Myocyte (in vitro differentiated cells): Measurements from ENCODE around the gene BRAF. TPM values are rescaled to one million over a fixed set of nuclear protein-coding genes. Genes with fewer than 3 reads are reported as not detected.
"Not testable (repeated sequence)": the region's sequence is repeated elsewhere in the genome, so short reads cannot be mapped to it uniquely, and the experiment has no call there.

Experiments used
- DNase-seq: peaks from one replicate; pipeline ENCODE4 v3.0.0-alpha.2; 2012; ENCODE audit warnings: low read depth
- total RNA-seq: library from RNA; depleted of rRNA; stranded (reverse); fragments of >200 nt; gene quantifications from 2 replicates; pipeline ENCODE4 v1.2.3, GENCODE V29; 2014

BRAF gene
- total RNA-seq, 1 donor from 2014 or later: 18.1 TPM

DNA sequence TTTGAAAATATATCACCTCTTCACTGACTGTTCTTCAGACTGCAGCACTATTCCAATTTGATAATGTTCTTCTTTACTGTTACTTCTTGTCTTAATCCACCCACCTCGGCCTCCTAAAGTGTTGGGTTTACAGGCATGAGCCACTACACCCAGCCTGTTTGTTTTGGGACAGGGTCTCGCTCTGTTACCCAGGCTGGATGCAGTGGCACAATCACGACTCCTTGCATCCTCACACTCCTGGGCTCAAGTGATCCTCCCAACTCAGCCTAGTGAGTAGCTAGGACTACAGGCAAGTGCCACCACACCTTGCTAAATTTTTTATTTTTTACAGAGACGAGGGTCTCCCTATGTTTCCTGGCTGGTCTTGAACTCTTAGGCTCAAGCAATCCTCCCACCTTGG lies 150.4 kb downstream of the BRAF start:
- no peak for DNase-seq

DNA sequence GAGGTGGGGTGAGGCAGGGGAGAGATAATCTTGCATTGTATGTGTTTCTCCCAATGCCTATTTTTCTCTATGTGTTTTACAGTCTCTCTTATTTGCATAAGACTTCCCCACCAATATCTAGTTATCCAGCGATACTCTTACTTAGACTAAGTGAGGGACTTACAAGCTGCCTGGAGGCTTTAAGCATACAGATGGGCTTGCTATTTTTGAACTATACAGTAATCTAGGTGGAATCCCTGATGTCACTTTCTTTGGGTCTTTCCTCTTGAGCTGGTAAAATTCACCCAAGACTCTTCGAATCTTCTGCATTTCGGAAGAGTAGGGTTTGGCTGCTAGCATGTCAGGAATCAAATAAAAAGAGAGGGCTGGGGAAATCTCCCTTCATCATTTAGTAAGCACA lies 151.6 kb downstream of the BRAF start:
- peak; percentile 45 for DNase-seq

DNA sequence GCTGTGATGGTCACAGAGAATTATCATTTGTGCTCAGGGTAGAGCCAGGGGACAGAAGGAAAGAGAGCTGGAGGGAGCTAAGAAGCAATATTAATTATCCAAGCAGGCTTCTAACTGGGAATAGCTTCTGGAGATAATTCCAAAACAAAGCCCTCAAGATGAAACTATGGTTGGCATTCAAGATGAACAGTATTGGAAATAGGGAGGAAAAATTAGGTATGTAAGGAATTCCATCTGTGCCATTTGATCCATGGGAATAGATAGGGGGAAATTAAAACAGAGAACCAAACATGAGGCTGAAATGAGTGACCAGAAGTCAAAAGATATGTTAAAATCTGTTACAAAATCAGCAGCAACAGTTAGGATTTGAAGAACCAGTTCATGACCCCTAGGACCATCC lies 152.9 kb downstream of the BRAF start:
- DNase-seq: no peak

DNA sequence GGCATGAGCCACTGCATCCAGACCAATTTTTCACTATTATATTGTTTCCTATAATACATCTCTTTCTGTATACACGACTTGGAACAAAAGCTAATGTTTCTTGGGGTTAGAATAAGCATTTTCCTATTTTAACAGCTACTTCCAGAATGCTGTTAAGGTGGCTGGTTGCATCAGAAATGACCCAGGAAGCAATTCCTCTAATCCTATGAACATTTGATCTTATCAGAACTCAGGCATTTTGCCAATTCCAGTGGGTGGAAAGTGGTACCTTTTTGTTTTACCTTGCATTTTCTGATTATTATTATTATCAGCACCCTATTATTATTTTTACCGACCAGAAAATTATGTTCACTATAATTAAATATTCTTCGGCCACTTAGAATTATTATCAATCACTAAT lies 154.9 kb downstream of the BRAF start:
- DNase-seq: no peak

DNA sequence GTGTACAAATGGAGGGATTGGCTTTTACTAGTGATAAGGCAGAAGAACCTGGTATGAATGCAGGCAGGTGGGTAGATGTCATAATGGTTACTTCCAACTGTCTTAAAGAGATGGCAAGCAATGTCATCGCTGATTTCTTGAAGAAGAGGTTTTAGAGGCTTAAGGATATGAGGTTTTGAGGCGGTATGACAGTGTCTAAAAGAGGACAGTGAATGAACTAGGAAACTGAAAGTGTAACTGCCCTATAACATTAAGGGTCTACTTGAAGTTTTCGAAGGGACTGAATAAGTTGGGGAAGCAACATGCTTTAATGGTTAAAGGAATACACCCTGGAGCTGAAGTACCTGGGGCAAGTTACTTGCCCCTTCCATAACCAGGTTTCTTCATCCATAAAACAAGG lies 157.3 kb downstream of the BRAF start:
- DNase-seq: no peak

DNA sequence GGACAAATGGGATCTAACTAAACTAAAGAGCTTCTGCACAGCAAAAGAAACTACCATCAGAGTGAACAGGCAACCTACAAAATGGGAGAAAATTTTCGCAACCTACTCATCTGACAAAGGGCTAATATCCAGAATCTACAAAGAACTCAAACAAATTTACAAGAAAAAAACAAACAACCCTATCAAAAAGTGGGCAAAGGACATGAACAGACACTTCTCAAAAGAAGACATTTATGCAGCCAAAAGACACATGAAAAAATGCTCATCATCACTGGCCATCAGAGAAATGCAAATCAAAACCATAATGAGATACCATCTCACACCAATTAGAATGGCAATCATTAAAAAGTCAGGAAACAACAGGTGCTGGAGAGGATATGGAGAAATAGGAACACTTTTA lies 159.3 kb downstream of the BRAF start:
- not testable (repeated sequence) for DNase-seq

DNA sequence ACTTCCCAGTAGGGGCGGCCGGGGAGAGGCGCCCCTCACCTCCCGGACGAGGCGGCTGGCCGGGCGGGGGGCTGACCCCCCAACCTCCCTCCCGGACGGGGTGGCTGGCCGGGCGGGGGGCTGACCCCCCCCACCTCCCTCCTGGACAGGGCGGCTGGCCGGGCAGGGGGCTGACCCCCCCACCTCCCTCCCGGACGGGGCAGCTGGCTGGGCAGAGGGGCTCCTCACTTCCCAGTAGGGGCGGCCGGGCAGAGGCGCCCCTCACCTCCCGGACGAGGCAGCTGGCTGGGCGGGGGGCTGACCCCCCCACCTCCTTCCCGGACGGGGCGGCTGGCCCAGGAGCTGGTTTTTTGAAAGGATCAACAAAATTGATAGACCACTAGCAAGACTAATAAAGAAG lies 161.6 kb downstream of the BRAF start:
- not testable (repeated sequence) for DNase-seq

DNA sequence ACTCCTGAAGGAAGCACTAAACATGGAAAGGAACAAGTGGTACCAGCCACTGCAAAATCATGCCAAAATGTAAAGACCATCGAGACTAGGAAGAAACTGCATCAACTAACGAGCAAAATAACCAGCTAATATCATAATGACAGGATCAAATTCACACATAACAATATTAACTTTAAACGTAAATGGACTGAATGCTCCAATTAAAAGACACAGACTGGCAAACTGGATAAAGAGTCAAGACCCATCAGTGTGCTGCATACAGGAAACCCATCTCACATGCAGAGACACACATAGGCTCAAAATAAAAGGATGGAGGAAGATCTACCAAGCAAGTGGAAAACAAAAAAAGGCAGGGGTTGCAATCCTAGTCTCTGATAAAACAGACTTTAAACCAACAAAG lies 163.4 kb downstream of the BRAF start:
- DNase-seq: not testable (repeated sequence)

DNA sequence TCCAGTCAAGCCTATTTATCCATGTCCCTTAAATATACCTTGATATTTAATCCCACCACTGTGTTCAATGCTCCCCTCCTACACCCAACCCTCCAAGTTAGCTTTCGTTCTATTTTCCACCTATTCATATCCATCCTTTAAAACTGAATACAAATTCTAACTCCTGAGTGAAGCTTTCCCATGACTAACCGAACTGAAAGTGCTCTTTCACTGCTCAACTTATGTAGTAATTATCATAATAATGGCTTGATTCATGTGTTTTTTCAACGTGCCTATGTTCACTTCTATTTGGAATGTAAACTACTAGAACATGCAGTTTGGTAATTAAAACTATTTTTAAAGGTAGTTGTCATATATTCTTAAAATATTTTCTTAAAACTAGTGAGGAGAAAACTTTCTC lies 170.2 kb downstream of the BRAF start:
- no peak for DNase-seq

DNA sequence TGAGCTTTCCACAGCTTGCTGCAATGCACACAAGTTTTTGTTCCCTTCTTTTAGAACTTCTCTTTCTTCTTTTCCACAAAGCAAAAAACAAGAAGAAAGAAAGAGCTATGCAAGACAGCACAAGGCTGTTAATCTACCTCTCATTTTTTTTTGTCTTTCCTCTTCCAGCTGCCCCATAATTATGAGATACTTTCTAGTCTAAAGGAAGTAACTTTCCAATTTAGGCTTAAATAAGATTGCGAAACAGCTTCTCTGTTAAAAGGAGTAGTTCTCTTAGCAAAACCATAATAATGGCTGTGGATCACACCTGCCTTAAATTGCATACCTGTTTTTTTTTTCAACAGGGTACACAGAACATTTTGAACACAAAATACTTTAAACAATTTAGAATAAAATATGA lies 172.2 kb downstream of the BRAF start:
- DNase-seq: no peak

DNA sequence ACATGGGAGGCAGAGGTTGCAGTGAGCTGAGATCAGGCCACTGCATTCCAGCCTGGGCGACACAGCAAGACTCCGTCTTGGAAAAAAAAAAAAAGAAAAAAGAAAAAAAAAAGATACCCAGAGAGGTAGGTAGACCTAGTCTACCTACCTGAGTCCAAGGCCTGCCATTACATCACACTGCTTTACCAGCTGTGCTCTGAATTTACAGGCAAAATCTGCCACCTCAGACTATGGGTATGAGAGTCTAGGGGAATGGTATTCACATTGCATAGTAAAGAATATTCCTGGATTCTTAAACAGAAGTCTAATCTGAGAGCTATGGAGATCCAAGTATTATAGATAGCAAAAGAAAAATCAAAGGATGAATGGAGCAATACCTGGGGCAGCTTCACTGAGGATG lies 178.0 kb downstream of the BRAF start:
- no peak for DNase-seq

DNA sequence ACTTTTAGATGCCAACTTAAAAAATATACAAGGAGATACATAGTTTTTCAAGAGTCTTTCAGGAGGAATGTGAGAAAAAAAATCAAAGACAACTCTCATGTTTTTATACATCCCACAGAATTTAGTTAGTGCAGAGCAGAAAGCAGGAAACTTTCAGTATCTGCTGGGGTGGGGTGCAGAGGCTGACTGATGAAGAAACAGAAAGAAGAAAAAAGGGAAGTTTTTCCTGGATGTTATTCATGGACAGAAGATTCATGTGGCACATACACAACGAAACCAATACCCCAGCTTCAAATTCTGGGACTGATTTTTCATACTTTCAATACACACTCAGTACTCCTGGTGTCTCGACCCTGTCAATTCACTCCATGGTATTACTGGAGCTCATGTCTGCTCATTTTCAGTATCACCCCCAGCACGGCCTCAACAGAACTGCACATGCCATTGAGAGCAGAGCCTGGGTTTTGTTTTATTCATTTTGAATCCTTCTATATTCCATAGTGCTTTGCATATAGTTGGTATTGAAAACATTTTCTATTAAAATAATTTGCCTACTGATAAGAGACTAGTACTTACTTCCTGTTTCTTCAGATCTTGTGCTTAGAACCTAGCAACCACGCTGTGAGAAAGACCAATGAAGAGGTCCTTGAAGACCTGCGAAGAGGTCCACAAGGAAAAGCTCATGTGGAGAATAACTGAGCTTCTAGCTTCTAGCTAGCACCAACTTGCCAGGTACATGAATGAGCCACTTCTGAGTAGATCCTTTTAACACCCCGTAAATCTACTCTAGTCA lies 179.3 kb downstream of the BRAF start:
- no peak for DNase-seq

DNA sequence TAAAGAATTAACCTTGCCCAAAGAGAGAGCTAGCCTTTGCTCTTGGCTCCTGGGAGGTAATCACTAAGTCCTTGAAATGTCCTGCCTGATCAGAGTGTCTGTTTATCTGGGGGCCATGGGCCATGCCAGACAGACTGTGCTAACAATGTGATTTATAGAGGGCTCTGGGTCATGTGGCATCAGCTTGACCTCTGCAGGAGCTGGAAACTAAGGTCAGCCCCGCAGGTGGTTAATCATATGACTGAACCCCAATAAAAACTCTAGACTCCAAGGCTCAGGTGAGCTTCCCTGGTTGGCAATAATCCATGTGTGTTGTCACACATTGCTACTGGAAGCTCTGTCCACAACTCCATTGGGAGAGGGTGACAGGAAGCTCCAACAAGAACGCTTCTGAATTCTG lies 180.7 kb downstream of the BRAF start:
- DNase-seq: no peak

DNA sequence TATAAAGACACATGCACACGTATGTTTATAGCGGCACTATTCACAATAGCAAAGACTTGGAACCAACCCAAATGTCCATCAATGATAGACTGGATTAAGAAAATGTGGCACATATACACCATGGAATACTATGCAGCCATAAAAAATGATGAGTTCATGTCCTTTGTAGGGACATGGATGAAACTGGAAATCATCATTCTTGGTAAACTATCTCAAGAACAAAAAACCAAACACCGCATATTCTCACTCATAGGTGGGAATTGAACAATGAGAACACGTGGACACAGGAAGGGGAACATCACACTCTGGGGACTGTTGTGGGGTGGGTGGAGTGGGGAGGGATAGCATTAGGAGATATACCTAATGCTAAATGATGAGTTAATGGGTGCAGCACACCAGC lies 181.5 kb downstream of the BRAF start:
- DNase-seq: not testable (repeated sequence)

DNA sequence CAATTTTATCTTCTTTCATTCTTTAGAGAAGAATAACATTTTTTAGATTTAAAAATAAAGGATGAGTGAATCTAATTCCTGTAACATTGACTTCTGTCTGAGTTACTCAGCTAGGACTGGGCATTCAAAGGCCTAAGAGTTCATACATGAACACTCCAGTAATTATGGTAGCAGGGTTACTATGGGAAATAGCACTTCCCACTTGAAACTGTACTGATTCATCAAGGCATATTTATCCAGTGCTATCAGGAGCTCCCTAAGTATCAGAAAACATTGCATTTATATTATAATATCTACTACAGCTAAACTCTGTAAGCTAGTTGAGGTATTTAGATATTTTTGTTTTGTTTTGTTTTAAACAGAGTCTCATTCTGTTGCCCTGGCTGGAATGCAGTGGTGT lies 186.4 kb downstream of the BRAF start:
- no peak for DNase-seq

DNA sequence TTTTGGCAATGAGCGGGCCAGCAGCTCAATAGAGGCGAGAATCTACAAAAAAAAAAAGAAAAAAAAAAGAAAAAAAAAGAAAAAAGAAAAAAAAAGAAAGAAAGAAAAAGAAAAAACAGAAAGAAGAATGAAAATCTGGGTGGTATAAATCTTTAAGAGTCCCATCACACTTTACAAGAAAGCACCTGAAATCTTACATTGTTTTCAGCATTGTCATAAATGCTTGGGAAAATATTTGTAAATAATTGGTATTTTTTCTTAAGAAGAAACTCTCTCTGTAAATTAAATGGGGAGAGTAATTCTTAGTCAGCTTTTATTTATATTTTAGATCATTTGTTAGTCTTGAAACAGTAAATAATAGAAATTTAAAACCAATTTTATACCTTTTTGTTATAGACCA lies 190.0 kb downstream of the BRAF start:
- no peak for DNase-seq

DNA sequence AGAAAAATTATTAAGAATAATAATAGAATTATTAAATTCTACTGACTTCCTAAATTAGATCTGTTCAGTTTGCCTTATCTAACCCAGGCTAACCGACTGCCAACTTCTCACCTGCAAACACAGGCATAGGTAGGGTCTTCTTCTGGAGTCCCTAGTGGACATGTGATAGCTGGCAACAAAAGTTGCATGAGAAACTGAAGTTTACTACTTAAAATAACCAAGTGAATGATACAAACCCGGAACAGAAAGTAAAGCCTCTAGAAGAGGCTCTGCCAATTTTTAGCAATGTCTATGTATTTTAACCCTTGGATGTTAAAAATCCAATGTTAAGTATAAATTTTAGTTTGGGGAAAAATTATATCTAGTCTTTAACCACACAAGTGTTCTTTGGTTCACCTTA lies 190.6 kb downstream of the BRAF start:
- no peak for DNase-seq

DNA sequence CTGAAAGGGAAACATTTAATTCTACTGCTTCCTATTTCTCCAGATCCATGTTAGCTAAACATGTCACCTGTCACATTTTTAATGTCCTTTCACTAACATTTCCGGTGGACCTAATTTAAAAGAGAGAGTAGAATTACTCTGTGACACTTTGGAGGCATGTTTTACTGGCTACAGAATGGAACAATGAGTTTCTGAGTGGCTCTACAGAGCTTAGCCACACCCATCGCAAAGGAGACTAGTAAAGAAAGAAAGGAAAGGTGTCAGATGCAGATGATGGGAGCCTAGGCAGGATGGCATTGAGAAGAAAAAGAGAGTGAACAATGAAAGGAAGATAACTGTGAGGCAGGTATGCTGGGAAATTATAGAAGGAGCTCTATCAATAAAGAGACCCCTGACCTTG lies 192.3 kb downstream of the BRAF start:
- no peak for DNase-seq

DNA sequence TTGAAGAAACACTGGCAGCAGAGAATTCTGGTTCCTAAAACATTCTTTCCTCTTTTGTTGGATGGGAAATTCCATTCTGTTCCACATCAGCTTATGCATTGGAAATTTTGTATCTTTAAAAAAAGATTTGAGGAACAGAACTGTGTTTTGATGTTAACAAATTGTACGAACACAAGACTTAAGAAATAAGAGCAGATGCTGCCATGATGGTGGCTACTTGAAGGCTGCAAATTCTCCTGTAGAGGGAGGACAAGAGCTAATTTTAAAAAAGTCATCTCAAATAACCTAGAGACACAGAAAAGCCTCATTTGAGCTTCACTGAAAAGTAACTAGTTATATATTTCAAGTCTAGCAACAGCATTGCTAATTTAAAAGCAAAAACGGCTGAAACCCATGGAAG lies 198.4 kb downstream of the BRAF start:
- peak; percentile 42 for DNase-seq

DNA sequence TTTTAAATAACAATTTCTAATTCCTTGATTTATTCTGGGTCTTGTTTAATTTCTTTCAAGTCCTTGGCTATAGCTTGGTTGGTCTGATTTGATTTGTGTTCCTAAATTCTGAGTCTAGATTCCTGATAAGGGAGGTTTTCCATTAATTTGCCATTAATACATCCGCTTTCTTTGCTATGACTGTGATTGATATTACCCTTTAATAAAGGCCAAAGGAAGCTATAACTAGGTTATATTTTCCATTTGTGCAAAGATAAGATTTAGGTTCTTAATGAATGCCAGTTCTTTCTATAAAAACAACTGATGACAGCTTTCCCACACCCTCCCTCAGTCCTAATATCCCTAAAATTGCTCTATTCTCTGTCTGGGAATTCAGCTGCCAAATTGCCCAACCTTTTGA lies 200.0 kb downstream of the BRAF start:
- DNase-seq: no peak

DNA sequence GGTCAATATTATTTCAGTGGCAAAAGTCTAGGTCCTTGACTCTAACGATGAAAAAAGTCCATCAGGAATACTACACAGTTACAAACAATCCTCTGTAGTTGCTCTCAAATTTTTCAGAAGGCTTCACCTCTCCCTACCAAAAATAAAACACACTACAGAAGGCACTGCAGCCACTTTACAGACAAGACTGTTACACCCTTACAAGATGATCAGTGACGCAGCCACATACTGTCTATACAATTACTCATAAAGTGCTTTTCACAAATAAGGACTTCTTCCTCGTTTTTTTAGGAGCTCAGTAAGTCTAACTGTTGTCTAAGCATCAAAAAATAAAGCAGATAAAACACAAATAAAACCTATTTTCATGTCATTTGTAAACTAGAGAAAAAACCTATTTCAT lies 201.2 kb downstream of the BRAF start:
- no peak for DNase-seq

DNA sequence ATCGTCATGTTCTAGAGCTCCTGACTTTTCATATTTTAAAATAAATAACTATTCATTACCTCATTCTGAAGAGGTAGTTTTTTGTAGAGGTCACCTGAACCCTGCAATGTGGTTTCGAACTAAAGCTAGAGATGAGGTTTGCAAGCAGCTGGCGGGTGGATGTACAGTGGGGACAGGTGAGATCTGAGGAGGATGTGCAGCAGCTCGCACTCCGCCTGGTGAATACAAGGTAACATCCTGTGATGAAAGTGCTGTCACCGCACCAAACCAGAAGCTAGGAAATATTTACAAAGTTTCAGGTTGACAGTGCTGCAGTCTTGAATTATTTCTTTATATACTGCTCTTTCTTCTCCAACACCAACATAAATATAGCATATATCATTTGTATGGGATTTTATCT lies 201.7 kb downstream of the BRAF start:
- DNase-seq: no peak

DNA sequence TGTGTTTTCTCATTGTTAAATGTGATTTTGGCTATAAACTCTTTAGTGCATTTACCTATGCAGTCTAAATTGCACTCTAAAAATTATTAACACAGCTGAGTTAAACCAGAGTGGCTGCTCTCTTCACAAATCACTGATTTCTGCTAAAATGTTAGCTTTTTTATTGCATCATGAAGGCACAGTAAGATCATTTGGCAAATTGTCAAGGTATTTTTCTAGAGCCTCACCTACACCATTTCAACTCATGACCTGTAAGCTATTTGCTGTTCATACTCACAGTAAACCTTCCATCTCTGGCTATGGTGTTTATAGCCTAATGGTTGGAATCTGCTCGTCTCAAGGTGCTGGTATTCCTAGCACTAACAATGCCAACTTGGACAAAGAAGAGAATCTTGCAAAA lies 202.5 kb downstream of the BRAF start:
- DNase-seq: no peak

DNA sequence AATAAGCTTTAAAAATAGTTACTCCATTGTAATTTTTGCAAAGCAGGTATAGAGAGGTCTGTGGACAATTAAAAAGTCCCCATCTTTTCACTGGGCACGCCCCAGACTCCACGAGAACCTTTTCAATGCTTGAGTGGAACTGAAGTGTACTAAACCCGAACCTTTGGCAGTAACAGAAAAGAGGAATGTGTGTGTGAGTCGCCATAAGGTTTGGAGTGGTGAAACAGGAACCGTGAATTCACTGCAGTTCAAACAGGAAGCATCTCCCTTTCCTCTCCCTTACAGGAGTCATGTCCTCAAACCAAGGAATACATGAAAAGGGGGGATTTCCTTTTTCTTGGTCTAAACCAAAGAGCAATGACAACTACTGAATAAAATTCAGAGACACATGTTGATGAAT lies 205.0 kb downstream of the BRAF start:
- DNase-seq: no peak
